Measurements from ENCODE around the gene SLC6A3. TPM values are rescaled to one million over a fixed set of nuclear protein-coding genes. Genes with fewer than 3 reads are reported as not detected.

Gene SLC6A3
- total RNA-seq, 1 donor from 2014 or later = not detected

- DNase-seq (ENCODE audit: low read depth) = no peak
- TF ChIP-seq, protein P1, sequence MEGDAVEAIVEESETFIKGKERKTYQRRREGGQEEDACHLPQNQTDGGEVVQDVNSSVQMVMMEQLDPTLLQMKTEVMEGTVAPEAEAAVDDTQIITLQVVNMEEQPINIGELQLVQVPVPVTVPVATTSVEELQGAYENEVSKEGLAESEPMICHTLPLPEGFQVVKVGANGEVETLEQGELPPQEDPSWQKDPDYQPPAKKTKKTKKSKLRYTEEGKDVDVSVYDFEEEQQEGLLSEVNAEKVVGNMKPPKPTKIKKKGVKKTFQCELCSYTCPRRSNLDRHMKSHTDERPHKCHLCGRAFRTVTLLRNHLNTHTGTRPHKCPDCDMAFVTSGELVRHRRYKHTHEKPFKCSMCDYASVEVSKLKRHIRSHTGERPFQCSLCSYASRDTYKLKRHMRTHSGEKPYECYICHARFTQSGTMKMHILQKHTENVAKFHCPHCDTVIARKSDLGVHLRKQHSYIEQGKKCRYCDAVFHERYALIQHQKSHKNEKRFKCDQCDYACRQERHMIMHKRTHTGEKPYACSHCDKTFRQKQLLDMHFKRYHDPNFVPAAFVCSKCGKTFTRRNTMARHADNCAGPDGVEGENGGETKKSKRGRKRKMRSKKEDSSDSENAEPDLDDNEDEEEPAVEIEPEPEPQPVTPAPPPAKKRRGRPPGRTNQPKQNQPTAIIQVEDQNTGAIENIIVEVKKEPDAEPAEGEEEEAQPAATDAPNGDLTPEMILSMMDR (conservative IDR thresholded peaks at IDR 0.05; ENCODE audit: low read depth, low read length) = no peak
- no peak overlapping the region for H3K4me3 ChIP-seq (ENCODE audit: low read depth, low read length)
These were observed 41.2 kb downstream of the SLC6A3 start for GRCh38 chr5:1404062-1404461.

DNA sequence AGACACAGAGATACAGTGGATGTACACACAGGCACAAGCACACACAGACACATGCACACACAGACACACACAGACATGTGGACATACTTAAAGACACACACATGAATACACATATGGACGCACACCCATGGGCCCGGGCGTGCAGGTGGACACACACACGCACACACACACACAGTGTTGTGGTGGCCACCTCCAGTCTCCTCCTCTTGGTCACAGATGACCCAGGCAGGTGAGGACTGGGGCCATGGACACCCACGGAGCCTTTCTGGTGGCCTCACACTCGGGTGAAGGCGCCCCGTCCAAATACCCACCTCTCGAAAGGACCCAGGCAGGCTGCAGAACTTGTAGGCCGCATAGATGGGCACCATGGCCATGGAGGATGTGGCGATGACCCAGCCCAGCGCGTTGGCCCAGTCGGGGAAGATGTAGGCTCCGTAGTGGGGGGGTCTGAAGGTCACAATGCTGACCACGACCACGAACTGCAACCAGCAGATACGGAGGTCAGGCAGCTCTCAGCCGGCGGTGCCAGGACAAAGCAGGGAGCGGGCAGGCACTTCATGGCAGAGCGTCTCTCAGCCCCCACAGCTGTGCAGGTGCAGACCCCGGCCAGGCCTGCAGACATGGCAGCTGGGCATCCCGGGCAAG lies 42.5 kb downstream of the SLC6A3 start:
- no peak overlapping the region for H3K4me3 ChIP-seq (ENCODE audit: low read depth, low read length)
- TF ChIP-seq, protein P1 (conservative IDR thresholded peaks at IDR 0.05; ENCODE audit: low read depth, low read length) = no peak

DNA sequence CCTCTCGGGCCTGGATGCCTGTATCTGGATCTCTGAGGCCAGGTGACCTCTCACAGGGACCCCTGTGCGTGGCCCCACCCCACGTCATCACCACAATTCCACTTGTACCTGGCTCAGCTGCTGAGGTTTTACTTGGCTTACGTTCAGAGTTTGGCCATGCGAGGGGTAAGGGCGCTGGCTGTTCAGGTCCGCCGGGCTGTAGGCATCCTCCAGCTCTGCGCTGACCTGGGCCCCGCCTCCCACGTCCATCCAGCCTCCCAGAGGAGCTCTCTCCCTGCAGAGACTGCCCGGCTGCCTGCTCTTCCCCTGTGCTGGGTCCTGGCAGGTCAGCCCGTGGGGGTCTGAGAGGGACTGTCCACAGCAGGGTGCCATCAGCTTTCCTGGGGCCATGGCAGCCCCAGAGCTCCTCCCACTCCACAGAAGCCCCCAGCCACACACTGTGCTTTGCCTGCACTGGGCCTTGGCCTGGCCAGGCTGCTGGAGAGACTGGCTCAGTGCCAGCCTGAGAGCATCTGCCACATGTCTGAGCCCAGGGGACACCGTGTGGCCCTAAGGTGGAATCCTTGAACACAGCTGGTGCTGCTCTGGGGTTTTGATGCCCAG lies 43.6 kb downstream of the SLC6A3 start:
- H3K4me3 ChIP-seq (ENCODE audit: low read depth, low read length) = no peak overlapping the region
- TF ChIP-seq, protein P1 (conservative IDR thresholded peaks at IDR 0.05; ENCODE audit: low read depth, low read length) = no peak
- no peak for DNase-seq (ENCODE audit: low read depth)

More for the DNA sequence above, 42.5 kb downstream of the SLC6A3 start:
- no peak for DNase-seq (ENCODE audit: low read depth)

GRCh38 chr5:1400936-1401335 lies 44.3 kb downstream of the SLC6A3 start:
- TF ChIP-seq, protein P1 (conservative IDR thresholded peaks at IDR 0.05; ENCODE audit: low read depth, low read length) = no peak
- no peak overlapping the region for H3K4me3 ChIP-seq (ENCODE audit: low read depth, low read length)
- no peak for DNase-seq (ENCODE audit: low read depth)

DNA sequence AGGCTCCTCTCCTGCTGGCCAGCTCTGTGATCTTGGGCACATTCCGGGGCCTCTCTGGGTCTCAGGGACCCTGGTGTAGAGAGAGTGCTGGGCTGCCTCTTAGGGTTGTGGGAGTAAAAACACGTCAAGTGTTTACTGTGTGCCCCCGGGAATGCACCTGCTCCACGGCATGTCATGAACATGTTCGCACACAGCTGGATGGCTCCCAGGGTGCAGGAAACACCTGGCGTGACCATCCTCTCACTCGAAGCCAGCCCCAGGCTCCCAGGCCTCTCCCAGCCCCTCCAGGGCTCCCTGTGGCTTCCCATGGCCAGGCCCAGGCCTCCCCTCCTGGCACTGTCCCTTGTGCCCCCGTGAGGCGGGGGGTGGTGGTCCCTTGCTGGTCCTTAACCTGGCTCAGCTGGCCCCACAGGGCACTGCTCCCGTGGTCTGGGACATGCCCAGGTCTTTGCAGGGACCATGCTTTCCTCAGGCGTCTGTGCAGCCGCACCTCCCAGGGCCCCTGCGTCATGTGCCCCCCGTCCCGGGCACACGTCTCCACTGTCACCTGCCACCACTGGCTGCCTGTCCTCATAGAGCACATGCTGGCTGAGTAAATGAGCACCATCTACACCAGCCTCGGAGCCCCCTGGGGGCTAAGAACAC lies 44.9 kb downstream of the SLC6A3 start:
- H3K4me3 ChIP-seq (ENCODE audit: low read depth, low read length) = no peak overlapping the region
- TF ChIP-seq, protein P1 (conservative IDR thresholded peaks at IDR 0.05; ENCODE audit: low read depth, low read length) = no peak
- DNase-seq (ENCODE audit: low read depth) = no peak

DNA sequence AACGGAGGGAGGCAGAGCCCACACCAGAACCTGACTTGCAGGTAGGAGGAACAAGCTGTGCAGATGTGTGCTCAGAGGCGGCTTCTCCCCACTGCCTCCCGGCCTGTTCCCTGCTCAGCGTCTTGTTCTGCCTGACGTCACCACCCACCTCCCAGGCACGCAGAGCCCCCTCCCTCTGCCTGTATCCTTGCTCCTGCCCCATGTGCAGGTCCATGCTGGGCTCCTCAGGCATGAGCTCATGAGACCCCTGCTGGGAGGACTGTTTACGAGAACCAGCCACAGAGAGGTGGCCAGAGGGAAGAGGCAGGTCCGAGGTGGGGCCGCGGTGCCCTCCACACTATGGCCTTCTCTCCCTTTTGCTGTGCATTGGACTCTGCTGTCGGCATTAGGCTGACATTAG lies 45.5 kb downstream of the SLC6A3 start:
- no peak for DNase-seq (ENCODE audit: low read depth)
- no peak overlapping the region for H3K4me3 ChIP-seq (ENCODE audit: low read depth, low read length)
- TF ChIP-seq, protein P1 (conservative IDR thresholded peaks at IDR 0.05; ENCODE audit: low read depth, low read length) = no peak
